HepG2 (cell line): ENCODE results near the gene KIAA0930. TPM values are rescaled to one million over a fixed set of nuclear protein-coding genes. Genes with fewer than 3 reads are reported as not detected.

Experiments
- ATAC-seq: fragments of 200-7000 bp; cut with Tn5 transposase; 3 replicates; pipeline ENCODE4 v1.9.1; 2020; ENCODE audit warnings: mild to moderate bottlenecking, moderate library complexity
- BruUV-seq: library from RNA; stranded (reverse); fragments of 400-500 nt; replicated peaks from 2 replicates; lab custom pipeline; 2021; lab: Mats Ljungman, UMichigan
- CTCF ChIA-PET: fragments of 300-600 bp; formaldehyde crosslinking; extraction: SDS; loops from one replicate; lab custom pipeline; 2021; ENCODE audit warnings: low total read pairs, inconsistent platforms, low intra/inter-chr PET ratio; lab: Yijun Ruan, JAX
- POLR2A ChIA-PET: fragments of 350-600 bp; sonication (Branson Sonifier 250); formaldehyde crosslinking; loops from one replicate; lab custom pipeline; 2020; ENCODE audit warnings: antibody characterized with exemption, inconsistent platforms; lab: Yijun Ruan, JAX
- DNase-seq: peaks from one replicate; pipeline ENCODE4 v3.0.0-alpha.2; 2015; ENCODE audit warnings: low spot score
- FAIRE-seq: peaks from 3 replicates; lab custom pipeline; 2011; peaks lifted over from hg19 to GRCh38; lab: Jason Lieb, UNC
- H2AFZ ChIP-seq: one replicate; pipeline ENCODE4 v1.6.1; 2011; ENCODE audit warnings: low read length, inconsistent platforms
- H3K27ac ChIP-seq: fragments of 300-600 bp; 3 replicates; pipeline ENCODE4 v1.8.0; 2011; ENCODE audit warnings: mixed run types, mild to moderate bottlenecking, mixed read lengths, low read length, inconsistent platforms; ENCODE audit not compliant: insufficient read depth; ENCODE audit errors: extremely low read length
- H3K27me3 ChIP-seq, 2 experiments: fragments of 200-600 bp in 1 of 2; 2 replicates in 1 of 2; 3 replicates in 1 of 2; pipeline versions ENCODE4 v1.6.0 to v1.8.0; 2011; ENCODE audit warnings: low read length in 2 of 2, mild to moderate bottlenecking in 2 of 2, moderate library complexity in 2 of 2, inconsistent platforms in 1 of 2; ENCODE audit not compliant: insufficient read depth in 2 of 2, control insufficient read depth in 1 of 2
- H3K36me3 ChIP-seq, 2 experiments: fragments of 200-600 bp in 1 of 2; replicated peaks in 1 of 2; 2 replicates in 1 of 2; 3 replicates in 1 of 2; pipeline versions ENCODE4 v1.5.1 to v1.8.0; 2011; ENCODE audit warnings: low read length in 2 of 2, inconsistent platforms in 1 of 2; ENCODE audit not compliant: insufficient read depth in 2 of 2, control insufficient read depth in 1 of 2
- H3K4me1 ChIP-seq: 2 replicates; pipeline ENCODE4 v1.5.1; 2012; ENCODE audit warnings: low read length, inconsistent platforms; ENCODE audit not compliant: insufficient read depth
- H3K4me2 ChIP-seq: 2 replicates; pipeline ENCODE4 v1.6.0; 2011; ENCODE audit warnings: low read depth, low read length, inconsistent platforms
- H3K4me3 ChIP-seq, 3 experiments: fragments of 200-600 bp in 1 of 3; sonication (generic), shearing (Covaris generic) in 1 of 3; replicated peaks in 1 of 3; 2 replicates each; pipeline ENCODE4 v1.5.1; 2011 to 2016; ENCODE audit warnings: low read length in 3 of 3, inconsistent platforms in 2 of 3, low read depth in 2 of 3, mild to moderate bottlenecking in 2 of 3, control low read depth in 1 of 3, mixed read lengths in 1 of 3; ENCODE audit not compliant: insufficient read depth in 1 of 3
- H3K79me2 ChIP-seq: one replicate; pipeline ENCODE4 v1.6.1; 2011; ENCODE audit warnings: low read length, inconsistent platforms; ENCODE audit not compliant: insufficient read depth
- H3K9ac ChIP-seq: 2 replicates; pipeline ENCODE4 v1.6.0; 2011; ENCODE audit warnings: mild to moderate bottlenecking, low read depth, low read length, inconsistent platforms; ENCODE audit not compliant: insufficient read depth
- H3K9me3 ChIP-seq: 2 replicates; pipeline ENCODE4 v1.5.1; 2012; ENCODE audit warnings: mild to moderate bottlenecking, low read length
- H4K20me1 ChIP-seq: 2 replicates; pipeline ENCODE4 v1.6.0; 2011; ENCODE audit warnings: inconsistent platforms, mild to moderate bottlenecking, low read length, moderate library complexity; ENCODE audit not compliant: insufficient read depth
- EP300 ChIP-seq, 3 experiments: sonication (generic) in 1 of 3; formaldehyde crosslinking in 1 of 3; IDR thresholded peaks; 2 replicates each; pipeline versions ENCODE4 v1.5.1 to v1.6.1; 2011 to 2020; ENCODE audit warnings: low read depth in 2 of 3, low read length in 2 of 3, borderline replicate concordance in 1 of 3, improper control_type of control experiment in 1 of 3, mild to moderate bottlenecking in 1 of 3, missing genetic modification reagents in 1 of 3, moderate library complexity in 1 of 3
- HNRNPLL ChIP-seq: fragments of 200-400 bp; formaldehyde crosslinking; IDR thresholded peaks from 2 replicates; pipeline ENCODE4 v1.6.1; 2017; ENCODE audit warnings: mild to moderate bottlenecking, low read depth, low read length; ENCODE audit not compliant: poor library complexity, severe bottlenecking
- KDM2A ChIP-seq: sonication (generic); formaldehyde crosslinking; IDR thresholded peaks from 2 replicates; pipeline ENCODE4 v1.4.0; 2020; ENCODE audit warnings: low read depth, missing genetic modification reagents, borderline replicate concordance
- PTBP1 ChIP-seq: fragments of 200-400 bp; formaldehyde crosslinking; IDR thresholded peaks from 2 replicates; pipeline ENCODE4 v1.6.1; 2018; ENCODE audit warnings: low read length, low read depth; ENCODE audit not compliant: poor library complexity, severe bottlenecking
- RFXAP ChIP-seq: sonication (generic); formaldehyde crosslinking; IDR thresholded peaks from 2 replicates; pipeline ENCODE4 v1.4.0; 2020; ENCODE audit warnings: missing genetic modification reagents, borderline replicate concordance
- SP4 ChIP-seq: sonication (generic); formaldehyde crosslinking; IDR thresholded peaks from 2 replicates; pipeline ENCODE4 v1.8.1; 2023; ENCODE audit warnings: mild to moderate bottlenecking, missing genetic modification reagents
- ZNF232 ChIP-seq: sonication (generic); formaldehyde crosslinking; IDR thresholded peaks from 2 replicates; pipeline ENCODE4 v1.4.0; 2020; ENCODE audit warnings: missing genetic modification reagents, borderline replicate concordance
- ZNF501 ChIP-seq: sonication (generic); formaldehyde crosslinking; IDR thresholded peaks from 2 replicates; pipeline ENCODE4 v1.5.1; 2020; ENCODE audit warnings: mild to moderate bottlenecking, moderate library complexity, missing genetic modification reagents
- WGBS: methylation state at CpG from one replicate; pipeline ENCODE4 v1.1.6; 2017; ENCODE audit warnings: low lambda C conversion rate; 5-methylcytosine and 5-hydroxymethylcytosine counted together
- in situ Hi-C: cut with HindIII; loops from 2 replicates; pipeline ENCODE4 v1.10.0; 2017; ENCODE audit warnings: low pct_unique_long_range_greater_than_20kb; ENCODE audit not compliant: extremely low pct_ligation_motif_present
- intact Hi-C: fragments of 100-400 bp; cut with micrococcal nuclease; formaldehyde crosslinking; loops from one replicate; pipeline ENCODE4 v1.10.0; 2022; ENCODE audit not compliant: unreplicated experiment
- polyA plus RNA-seq, 8 experiments: library from polyadenylated mRNA; depleted of rRNA in 3 of 8; stranded (reverse) in 7 of 8; unstranded in 1 of 8; fragments of >200 nt; fragmentation: Illumina TruSeq in 4 of 8; extraction: Trizol in 4 of 8; gene quantifications; 2 replicates each; pipeline versions ENCODE4 v1.2.1 to v1.2.3, GENCODE V29; 2011 to 2016; ENCODE audit warnings: low read depth in 4 of 8, missing spikeins in 1 of 8, mixed read lengths in 1 of 8; ENCODE audit not compliant: insufficient read depth in 1 of 8
- total RNA-seq, 5 experiments: library from RNA; depleted of rRNA; stranded (reverse); fragments of >200 nt; fragmentation: Illumina TruSeq; extraction: Trizol; gene quantifications; 2 replicates each; pipeline ENCODE4 v1.2.3, GENCODE V29; 2016; ENCODE audit warnings: low read depth in 1 of 5
- TF ChIP-seq, protein P1 (sequence below): sonication (generic); formaldehyde crosslinking; IDR thresholded peaks from 2 replicates; pipeline ENCODE4 v1.5.1; 2020; ENCODE audit warnings: mild to moderate bottlenecking, missing genetic modification reagents, moderate library complexity
- TF ChIP-seq, protein P2 (sequence below): sonication (generic); formaldehyde crosslinking; IDR thresholded peaks from 2 replicates; pipeline ENCODE4 v1.4.0; 2020; ENCODE audit warnings: mild to moderate bottlenecking, missing genetic modification reagents
- TF ChIP-seq, protein P3 (sequence below): sonication (generic); formaldehyde crosslinking; IDR thresholded peaks from 2 replicates; pipeline ENCODE4 v1.4.0; 2020; ENCODE audit warnings: missing genetic modification reagents, mild to moderate bottlenecking, borderline replicate concordance

The KIAA0930 gene
- total and polyA plus RNA-seq, 2 of the 13 experiments (the other 11 are each of a cell fraction or from before 2014, with no cell fraction given), result 27.0 to 38.2 TPM

DNA sequence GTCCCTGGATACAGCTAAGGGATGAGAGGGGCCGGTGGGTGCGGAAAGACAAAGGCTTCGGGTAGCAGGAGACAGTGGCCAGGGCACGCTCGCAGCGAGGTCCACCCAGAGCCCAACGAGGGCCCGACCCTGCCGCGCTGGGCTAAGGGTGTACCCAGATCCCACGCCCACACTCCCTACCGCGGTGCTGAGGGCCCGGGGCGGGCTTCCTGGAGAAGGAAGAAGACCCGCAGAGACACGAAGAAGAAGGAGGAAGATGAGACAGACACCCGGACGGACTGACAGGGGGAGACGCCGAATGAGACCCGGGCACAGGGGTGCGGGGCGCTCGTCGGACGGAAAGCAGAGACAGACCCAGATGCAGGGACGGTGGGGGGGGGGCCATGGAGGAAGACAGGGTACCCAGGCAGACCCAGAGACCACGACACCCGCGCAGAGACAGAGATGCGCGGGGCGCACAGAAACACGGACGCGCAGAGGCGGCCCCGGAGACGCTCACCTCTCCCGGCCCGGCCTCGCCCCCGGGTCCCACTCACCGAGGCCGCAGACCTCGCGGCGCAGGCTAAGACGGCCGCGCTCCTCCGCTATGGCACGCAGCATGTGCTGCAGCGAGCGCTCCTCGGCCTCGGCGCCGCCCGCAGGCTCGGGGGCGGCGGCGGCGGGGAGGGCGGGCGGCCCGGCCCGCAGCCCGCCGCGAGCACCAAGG lies 437 bp downstream of the KIAA0930 start:
- WGBS, result 2% methylated on average over 23 of the region's 73 CpGs
- POLR2A ChIA-PET, result no interaction called here
- CTCF ChIA-PET, result no interaction called here
- H4K20me1 ChIP-seq, result peaks cover 11% of the 10 kb centered on the region; the same call in 1 of the 2 replicates
- H3K27ac ChIP-seq, result no peak overlapping the region
- peak overlapping the region; percentile 67 for H3K9ac ChIP-seq
- in situ Hi-C loops (loop anchor here (10.0 kb wide), 1 partner anchor 75 kb away; the partner anchor contains the start of gene NUP50), intact Hi-C loops (no loop called here)
- H3K9me3 ChIP-seq, result no peaks in the 10 kb centered on the region
- no peak overlapping the region for H2AFZ ChIP-seq
- peak; percentile 22 for ATAC-seq
- H3K4me2 ChIP-seq, result peak overlapping the region; percentile 85
- H3K79me2 ChIP-seq, result peaks cover 22% of the 10 kb centered on the region
- no peaks in the 10 kb centered on the region for H3K27me3 ChIP-seq
- peaks cover 76% of the 10 kb centered on the region for H3K4me1 ChIP-seq
- no peak for DNase-seq
- BruUV-seq, result no TSS peak
- no peak for FAIRE-seq
- H3K36me3 ChIP-seq, result peaks cover 6% of the 10 kb centered on the region in 2 experiments; a peak in 3 of 5 replicates
- peak overlapping the region; percentile 65 to 90 (median 81) for H3K4me3 ChIP-seq
- TF ChIP-seq RFXAP (CRISPR knock-in tag) (0 out of 2 replicates have a peak, but pooled peaks have one; percentile 28), SP4 (peak; percentile 53; the same call in 1 of the 2 replicates), ZNF501 (CRISPR knock-in tag) (0 out of 2 replicates have a peak, but pooled peaks have one; percentile 51), KDM2A (0 out of 2 replicates have a peak, but pooled peaks have one; percentile 41), PTBP1 (no peak), EP300 (IDR thresholded peaks at IDR 0.05; ENCODE audit: low read depth in 2 of 2, low read length in 2 of 2) (no peak), EP300 (CRISPR knock-in tag; IDR thresholded peaks at IDR 0.05; ENCODE audit: borderline replicate concordance) (no peak), HNRNPLL (peak; percentile 26), ZNF232 (CRISPR knock-in tag) (0 out of 2 replicates have a peak, but pooled peaks have one; percentile 32)
- TF ChIP-seq, protein P1, sequence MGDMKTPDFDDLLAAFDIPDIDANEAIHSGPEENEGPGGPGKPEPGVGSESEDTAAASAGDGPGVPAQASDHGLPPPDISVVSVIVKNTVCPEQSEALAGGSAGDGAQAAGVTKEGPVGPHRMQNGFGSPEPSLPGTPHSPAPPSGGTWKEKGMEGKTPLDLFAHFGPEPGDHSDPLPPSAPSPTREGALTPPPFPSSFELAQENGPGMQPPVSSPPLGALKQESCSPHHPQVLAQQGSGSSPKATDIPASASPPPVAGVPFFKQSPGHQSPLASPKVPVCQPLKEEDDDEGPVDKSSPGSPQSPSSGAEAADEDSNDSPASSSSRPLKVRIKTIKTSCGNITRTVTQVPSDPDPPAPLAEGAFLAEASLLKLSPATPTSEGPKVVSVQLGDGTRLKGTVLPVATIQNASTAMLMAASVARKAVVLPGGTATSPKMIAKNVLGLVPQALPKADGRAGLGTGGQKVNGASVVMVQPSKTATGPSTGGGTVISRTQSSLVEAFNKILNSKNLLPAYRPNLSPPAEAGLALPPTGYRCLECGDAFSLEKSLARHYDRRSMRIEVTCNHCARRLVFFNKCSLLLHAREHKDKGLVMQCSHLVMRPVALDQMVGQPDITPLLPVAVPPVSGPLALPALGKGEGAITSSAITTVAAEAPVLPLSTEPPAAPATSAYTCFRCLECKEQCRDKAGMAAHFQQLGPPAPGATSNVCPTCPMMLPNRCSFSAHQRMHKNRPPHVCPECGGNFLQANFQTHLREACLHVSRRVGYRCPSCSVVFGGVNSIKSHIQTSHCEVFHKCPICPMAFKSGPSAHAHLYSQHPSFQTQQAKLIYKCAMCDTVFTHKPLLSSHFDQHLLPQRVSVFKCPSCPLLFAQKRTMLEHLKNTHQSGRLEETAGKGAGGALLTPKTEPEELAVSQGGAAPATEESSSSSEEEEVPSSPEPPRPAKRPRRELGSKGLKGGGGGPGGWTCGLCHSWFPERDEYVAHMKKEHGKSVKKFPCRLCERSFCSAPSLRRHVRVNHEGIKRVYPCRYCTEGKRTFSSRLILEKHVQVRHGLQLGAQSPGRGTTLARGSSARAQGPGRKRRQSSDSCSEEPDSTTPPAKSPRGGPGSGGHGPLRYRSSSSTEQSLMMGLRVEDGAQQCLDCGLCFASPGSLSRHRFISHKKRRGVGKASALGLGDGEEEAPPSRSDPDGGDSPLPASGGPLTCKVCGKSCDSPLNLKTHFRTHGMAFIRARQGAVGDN (CRISPR knock-in tag), result peak; percentile 78
- TF ChIP-seq, protein P2, sequence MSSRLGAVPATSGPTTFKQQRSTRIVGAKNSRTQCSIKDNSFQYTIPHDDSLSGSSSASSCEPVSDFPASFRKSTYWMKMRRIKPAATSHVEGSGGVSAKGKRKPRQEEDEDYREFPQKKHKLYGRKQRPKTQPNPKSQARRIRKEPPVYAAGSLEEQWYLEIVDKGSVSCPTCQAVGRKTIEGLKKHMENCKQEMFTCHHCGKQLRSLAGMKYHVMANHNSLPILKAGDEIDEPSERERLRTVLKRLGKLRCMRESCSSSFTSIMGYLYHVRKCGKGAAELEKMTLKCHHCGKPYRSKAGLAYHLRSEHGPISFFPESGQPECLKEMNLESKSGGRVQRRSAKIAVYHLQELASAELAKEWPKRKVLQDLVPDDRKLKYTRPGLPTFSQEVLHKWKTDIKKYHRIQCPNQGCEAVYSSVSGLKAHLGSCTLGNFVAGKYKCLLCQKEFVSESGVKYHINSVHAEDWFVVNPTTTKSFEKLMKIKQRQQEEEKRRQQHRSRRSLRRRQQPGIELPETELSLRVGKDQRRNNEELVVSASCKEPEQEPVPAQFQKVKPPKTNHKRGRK, result no peak
- TF ChIP-seq, protein P3, sequence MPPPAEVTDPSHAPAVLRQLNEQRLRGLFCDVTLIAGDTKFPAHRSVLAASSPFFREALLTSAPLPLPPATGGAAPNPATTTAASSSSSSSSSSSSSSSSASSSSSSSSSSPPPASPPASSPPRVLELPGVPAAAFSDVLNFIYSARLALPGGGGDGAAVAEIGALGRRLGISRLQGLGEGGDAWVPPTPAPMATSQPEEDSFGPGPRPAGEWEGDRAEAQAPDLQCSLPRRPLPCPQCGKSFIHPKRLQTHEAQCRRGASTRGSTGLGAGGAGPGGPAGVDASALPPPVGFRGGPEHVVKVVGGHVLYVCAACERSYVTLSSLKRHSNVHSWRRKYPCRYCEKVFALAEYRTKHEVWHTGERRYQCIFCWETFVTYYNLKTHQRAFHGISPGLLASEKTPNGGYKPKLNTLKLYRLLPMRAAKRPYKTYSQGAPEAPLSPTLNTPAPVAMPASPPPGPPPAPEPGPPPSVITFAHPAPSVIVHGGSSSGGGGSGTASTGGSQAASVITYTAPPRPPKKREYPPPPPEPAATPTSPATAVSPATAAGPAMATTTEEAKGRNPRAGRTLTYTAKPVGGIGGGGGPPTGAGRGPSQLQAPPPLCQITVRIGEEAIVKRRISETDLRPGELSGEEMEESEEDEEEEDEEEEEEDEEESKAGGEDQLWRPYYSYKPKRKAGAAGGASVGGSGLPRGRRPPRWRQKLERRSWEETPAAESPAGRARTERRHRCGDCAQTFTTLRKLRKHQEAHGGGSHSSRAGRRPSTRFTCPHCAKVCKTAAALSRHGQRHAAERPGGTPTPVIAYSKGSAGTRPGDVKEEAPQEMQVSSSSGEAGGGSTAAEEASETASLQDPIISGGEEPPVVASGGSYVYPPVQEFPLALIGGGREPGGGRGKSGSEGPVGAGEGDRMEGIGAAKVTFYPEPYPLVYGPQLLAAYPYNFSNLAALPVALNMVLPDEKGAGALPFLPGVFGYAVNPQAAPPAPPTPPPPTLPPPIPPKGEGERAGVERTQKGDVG (CRISPR knock-in tag), result no peak
